ENCODE results near the gene DPYD.

DPYD gene

GRCh38 chr1:97414682-97415312, 506.0 kb downstream of the DPYD start:
- DNase-seq: no peak

- DNase-seq: no peak
Observed at GRCh38 chr1:97412737-97413136, 508.1 kb downstream of the DPYD start.

GRCh38 chr1:97412166-97412565, 508.7 kb downstream of the DPYD start:
- no peak for DNase-seq

GRCh38 chr1:97396463-97396862, 524.4 kb downstream of the DPYD start:
- DNase-seq: no peak

- no peak for DNase-seq
Observed at GRCh38 chr1:97392701-97393100, 528.1 kb downstream of the DPYD start.

GRCh38 chr1:97385536-97386277, 535.1 kb downstream of the DPYD start:
- DNase-seq: no peak

GRCh38 chr1:97384294-97384968, 536.4 kb downstream of the DPYD start:
- no peak for DNase-seq

GRCh38 chr1:97383797-97384196, 537.0 kb downstream of the DPYD start:
- DNase-seq: no peak

- no peak for DNase-seq
Observed at GRCh38 chr1:97382206-97382605, 538.6 kb downstream of the DPYD start.

- no peak for DNase-seq
Observed at GRCh38 chr1:97379387-97380075, 541.3 kb downstream of the DPYD start.

- no peak for DNase-seq
Observed at GRCh38 chr1:97378596-97378995, 542.2 kb downstream of the DPYD start.

GRCh38 chr1:97377432-97378034, 543.3 kb downstream of the DPYD start:
- no peak for DNase-seq

- no peak for DNase-seq
Observed at GRCh38 chr1:97373000-97373399, 547.8 kb downstream of the DPYD start.

- no peak for DNase-seq
Observed at GRCh38 chr1:97372531-97372930, 548.3 kb downstream of the DPYD start.

- no peak for DNase-seq
Observed at GRCh38 chr1:97368296-97368695, 552.5 kb downstream of the DPYD start.

GRCh38 chr1:97366984-97367383, 553.9 kb downstream of the DPYD start:
- no peak for DNase-seq

- DNase-seq: no peak
Observed at GRCh38 chr1:97365026-97365425, 555.8 kb downstream of the DPYD start.

GRCh38 chr1:97364086-97364485, 556.7 kb downstream of the DPYD start:
- no peak for DNase-seq

GRCh38 chr1:97356309-97356708, 564.5 kb downstream of the DPYD start:
- no peak for DNase-seq

GRCh38 chr1:97352936-97353382, 567.9 kb downstream of the DPYD start:
- DNase-seq: no peak

GRCh38 chr1:97351846-97352245, 569.0 kb downstream of the DPYD start:
- DNase-seq: no peak

GRCh38 chr1:97350662-97351061, 570.2 kb downstream of the DPYD start:
- DNase-seq: no peak

GRCh38 chr1:97350241-97350640, 570.6 kb downstream of the DPYD start:
- no peak for DNase-seq
